CD14-positive monocyte (primary cell): ENCODE results near the gene TNFAIP8L2. TPM values are rescaled to one million over a fixed set of nuclear protein-coding genes. Genes with fewer than 3 reads are reported as not detected.

ENCODE experiments used
- DNase-seq, 3 donors: peaks; one replicate each; pipeline ENCODE4 v3.0.0-alpha.2; 2011 to 2022
- H2AFZ ChIP-seq: 2 replicates; pipeline ENCODE4 v1.6.0; 2012; ENCODE audit warnings: mild to moderate bottlenecking, low read depth, low read length, inconsistent platforms; ENCODE audit not compliant: insufficient read depth, poor library complexity, severe bottlenecking
- H3K27ac ChIP-seq, 2 donors: 1 replicate in 1 of 2; 2 replicates in 1 of 2; pipeline ENCODE4 v1.5.1; 2012 to 2013; ENCODE audit warnings: low read length in 2 of 2, control low read depth in 1 of 2, inconsistent platforms in 1 of 2, low read depth in 1 of 2, mild to moderate bottlenecking in 1 of 2
- H3K27me3 ChIP-seq, 2 donors: one replicate each; pipeline versions ENCODE4 v1.6.0 to v1.6.1; 2011 to 2013; ENCODE audit warnings: low read length in 2 of 2; ENCODE audit not compliant: control insufficient read depth in 2 of 2, insufficient read depth in 2 of 2
- H3K36me3 ChIP-seq, 2 donors: replicated peaks in 1 of 2; 1 replicate in 1 of 2; 2 replicates in 1 of 2; pipeline versions ENCODE4 v1.5.1 to v1.6.1; 2012 to 2013; ENCODE audit warnings: low read length in 2 of 2, control low read depth in 1 of 2, inconsistent platforms in 1 of 2, mild to moderate bottlenecking in 1 of 2; ENCODE audit not compliant: insufficient read depth in 2 of 2, control insufficient read depth in 1 of 2
- H3K4me1 ChIP-seq, 2 donors: 1 replicate in 1 of 2; 2 replicates in 1 of 2; pipeline versions ENCODE4 v1.5.1 to v1.6.1; 2012 to 2013; ENCODE audit warnings: low read length in 2 of 2, control low read depth in 1 of 2, inconsistent platforms in 1 of 2, mild to moderate bottlenecking in 1 of 2, moderate library complexity in 1 of 2; ENCODE audit not compliant: insufficient read depth in 2 of 2, control insufficient read depth in 1 of 2
- H3K4me2 ChIP-seq: replicated peaks from 2 replicates; pipeline ENCODE3; 2012; ENCODE audit warnings: low read length, moderate library complexity, mild to moderate bottlenecking; ENCODE audit not compliant: poor library complexity, severe bottlenecking; ENCODE audit errors: extremely low read depth
- H3K4me3 ChIP-seq, 3 experiments: fragments of 200-600 bp in 1 of 3; sonication (generic) in 1 of 3; replicated peaks in 1 of 3; 1 replicate in 2 of 3; 2 replicates in 1 of 3; pipeline ENCODE4 v1.5.1; 2011 to 2013; ENCODE audit warnings: low read length in 3 of 3, mild to moderate bottlenecking in 3 of 3, control low read depth in 2 of 3, low read depth in 2 of 3, inconsistent platforms in 1 of 3, moderate library complexity in 1 of 3
- H3K79me2 ChIP-seq: 2 replicates; pipeline ENCODE4 v1.6.0; 2012; ENCODE audit warnings: mild to moderate bottlenecking, control low read depth, inconsistent platforms, low read length, moderate library complexity; ENCODE audit not compliant: insufficient read depth
- H3K9ac ChIP-seq: 2 replicates; pipeline ENCODE4 v1.6.0; 2017; ENCODE audit warnings: low read length, mild to moderate bottlenecking; ENCODE audit not compliant: insufficient read depth, poor library complexity, severe bottlenecking
- H3K9me3 ChIP-seq, 2 donors: replicated peaks in 1 of 2; 1 replicate in 1 of 2; 2 replicates in 1 of 2; pipeline versions ENCODE4 v1.5.1 to v1.6.1; 2012 to 2013; ENCODE audit warnings: low read length in 2 of 2, control low read depth in 1 of 2; ENCODE audit not compliant: control insufficient read depth in 1 of 2, insufficient read depth in 1 of 2
- H4K20me1 ChIP-seq: 2 replicates; pipeline ENCODE4 v1.6.0; 2012; ENCODE audit warnings: mild to moderate bottlenecking, low read length, control low read depth, moderate library complexity; ENCODE audit not compliant: insufficient read depth
- H3K27ac Mint-ChIP-seq, 7 donors: one replicate each; pipeline ENCODE4 v1.8.0; 2020; ENCODE audit warnings: mild to moderate bottlenecking in 7 of 7, mixed read lengths in 7 of 7, moderate library complexity in 6 of 7, inconsistent platforms in 2 of 7
- H3K27me3 Mint-ChIP-seq, 3 donors: one replicate each; pipeline ENCODE4 v1.8.0; 2021 to 2022; ENCODE audit warnings: low read depth in 3 of 3, mild to moderate bottlenecking in 3 of 3, mixed read lengths in 3 of 3, moderate library complexity in 3 of 3, inconsistent platforms in 1 of 3
- H3K36me3 Mint-ChIP-seq, 2 donors: one replicate each; pipeline ENCODE4 v1.8.0; 2020; ENCODE audit warnings: mixed read lengths in 2 of 2, inconsistent platforms in 1 of 2, mild to moderate bottlenecking in 1 of 2
- H3K4me1 Mint-ChIP-seq: one replicate; pipeline ENCODE4 v1.8.0; 2020; ENCODE audit warnings: mild to moderate bottlenecking, mixed read lengths
- H3K4me3 Mint-ChIP-seq, 2 donors: one replicate each; pipeline ENCODE4 v1.8.0; 2020; ENCODE audit warnings: mild to moderate bottlenecking in 2 of 2, mixed read lengths in 2 of 2, moderate library complexity in 1 of 2
- H3K9me3 Mint-ChIP-seq, 7 donors: one replicate each; pipeline ENCODE4 v1.8.0; 2020 to 2022; ENCODE audit warnings: mixed read lengths in 7 of 7, mild to moderate bottlenecking in 6 of 7, moderate library complexity in 6 of 7, inconsistent platforms in 2 of 7
- WGBS: methylation state at CpG from one replicate; pipeline ENCODE4 v1.1.5; 2013; ENCODE audit warnings: missing lambda C conversion rate; ENCODE audit not compliant: insufficient coverage; 5-methylcytosine and 5-hydroxymethylcytosine counted together
- intact Hi-C, 2 donors: fragments of 100-400 bp; cut with micrococcal nuclease; formaldehyde crosslinking; loops; one replicate each; pipeline versions ENCODE4 v1.15.0 to v1.15.1; 2023
- polyA plus RNA-seq, 3 donors: library from polyadenylated mRNA; depleted of rRNA in 1 of 3; unstranded in 2 of 3; stranded (reverse) in 1 of 3; fragments of 300-500 nt in 2 of 3; fragments of >200 nt in 1 of 3; fragmentation: Illumina TruSeq in 2 of 3; gene quantifications; 1 replicate in 2 of 3; 2 replicates in 1 of 3; pipeline ENCODE4 v1.2.3, GENCODE V29; 2012 to 2021
- TF ChIP-seq, protein P1 (sequence below): fragments of 200-600 bp; IDR thresholded peaks from one replicate; pipeline ENCODE4 v1.8.0; 2022; ENCODE audit warnings: antibody characterized with exemption, mild to moderate bottlenecking

TNFAIP8L2 gene
- polyA plus RNA-seq, 3 donors, result 50.3 to 104 (median 103) TPM

DNA sequence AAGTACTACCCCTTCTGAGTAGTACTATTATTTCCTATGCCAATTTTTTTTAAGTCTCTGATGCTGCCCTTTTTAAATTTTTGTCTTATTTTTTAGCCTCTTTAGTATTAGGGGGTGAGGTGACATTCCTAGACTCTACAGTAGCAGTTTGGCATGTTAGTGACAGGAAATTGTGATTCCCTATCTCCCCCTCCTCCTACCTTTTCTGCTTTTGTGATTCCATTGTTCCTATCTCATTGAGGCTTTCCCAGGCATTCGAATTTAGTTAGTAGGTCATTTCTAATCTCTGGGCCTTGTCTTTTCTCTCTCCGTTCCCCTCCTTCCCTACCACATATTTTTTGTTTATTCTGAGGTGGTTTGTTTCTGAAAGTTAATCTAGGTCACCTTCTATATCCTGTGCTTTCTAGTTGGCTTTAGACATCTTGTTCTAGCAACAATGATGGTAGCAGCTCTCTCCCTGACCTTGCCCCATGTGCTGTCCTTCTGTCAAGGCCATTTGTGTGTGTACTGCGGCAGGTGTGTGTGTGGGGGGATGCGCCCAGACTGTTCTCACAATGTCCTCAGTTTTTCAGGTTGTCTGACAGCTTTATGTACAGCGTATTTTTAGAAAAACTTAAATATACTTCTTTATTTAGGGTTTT is 31.6 kb upstream of the TNFAIP8L2 start:
- intact Hi-C loops, result no loop called here
- DNase-seq, result no peak
- H3K9ac ChIP-seq, result no peak overlapping the region
- H3K27ac Mint-ChIP-seq, result no peak overlapping the region
- H3K27me3 Mint-ChIP-seq, result no peaks in the 10 kb centered on the region
- no peak overlapping the region for H3K4me3 ChIP-seq
- no peak overlapping the region for H3K27ac ChIP-seq
- H3K27me3 ChIP-seq, result no peaks in the 10 kb centered on the region
- no peak overlapping the region for H3K4me2 ChIP-seq
- no peak overlapping the region for H2AFZ ChIP-seq
- no peaks in the 10 kb centered on the region for H4K20me1 ChIP-seq
- no CpG with 5 or more reads among the region's 5 CpGs for WGBS
- no peaks in the 10 kb centered on the region for H3K79me2 ChIP-seq
- TF ChIP-seq, protein P1, sequence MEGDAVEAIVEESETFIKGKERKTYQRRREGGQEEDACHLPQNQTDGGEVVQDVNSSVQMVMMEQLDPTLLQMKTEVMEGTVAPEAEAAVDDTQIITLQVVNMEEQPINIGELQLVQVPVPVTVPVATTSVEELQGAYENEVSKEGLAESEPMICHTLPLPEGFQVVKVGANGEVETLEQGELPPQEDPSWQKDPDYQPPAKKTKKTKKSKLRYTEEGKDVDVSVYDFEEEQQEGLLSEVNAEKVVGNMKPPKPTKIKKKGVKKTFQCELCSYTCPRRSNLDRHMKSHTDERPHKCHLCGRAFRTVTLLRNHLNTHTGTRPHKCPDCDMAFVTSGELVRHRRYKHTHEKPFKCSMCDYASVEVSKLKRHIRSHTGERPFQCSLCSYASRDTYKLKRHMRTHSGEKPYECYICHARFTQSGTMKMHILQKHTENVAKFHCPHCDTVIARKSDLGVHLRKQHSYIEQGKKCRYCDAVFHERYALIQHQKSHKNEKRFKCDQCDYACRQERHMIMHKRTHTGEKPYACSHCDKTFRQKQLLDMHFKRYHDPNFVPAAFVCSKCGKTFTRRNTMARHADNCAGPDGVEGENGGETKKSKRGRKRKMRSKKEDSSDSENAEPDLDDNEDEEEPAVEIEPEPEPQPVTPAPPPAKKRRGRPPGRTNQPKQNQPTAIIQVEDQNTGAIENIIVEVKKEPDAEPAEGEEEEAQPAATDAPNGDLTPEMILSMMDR, result no peak
- no peaks in the 10 kb centered on the region for H3K4me1 ChIP-seq
- no peaks in the 10 kb centered on the region for H3K4me1 Mint-ChIP-seq
- peaks cover 0 to 2% (median 0%) of the 10 kb centered on the region in 7 donors for H3K9me3 Mint-ChIP-seq
- no peak overlapping the region for H3K4me3 Mint-ChIP-seq
- no peaks in the 10 kb centered on the region for H3K9me3 ChIP-seq
- H3K36me3 Mint-ChIP-seq, result peaks cover 22 to 48% of the 10 kb centered on the region in 2 donors
- H3K36me3 ChIP-seq, result peaks cover 9 to 27% of the 10 kb centered on the region in 2 donors

DNA sequence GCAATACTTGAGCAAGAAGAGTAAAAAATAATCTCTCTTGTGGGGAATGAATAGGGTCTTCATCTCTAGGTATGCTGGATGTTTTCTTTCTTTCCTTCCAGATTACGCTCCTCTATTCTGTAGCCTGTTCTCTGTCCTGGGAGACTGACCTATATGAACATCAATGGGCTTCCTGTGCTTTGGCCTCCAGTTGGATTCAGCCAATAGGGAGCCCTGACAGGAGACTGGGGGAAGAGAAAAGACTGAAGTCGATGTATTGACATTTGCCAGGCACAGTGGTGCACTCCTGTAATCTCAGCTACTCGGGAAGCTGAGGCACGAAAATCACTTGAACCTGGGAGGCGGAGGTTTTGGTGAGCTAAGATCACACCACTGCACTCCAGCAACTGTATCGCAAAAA is 27.6 kb upstream of the TNFAIP8L2 start:
- Histone ChIP-seq H3K27me3 (peaks cover 0 to 8% of the 10 kb centered on the region in 2 donors), H3K4me1 (peaks cover 14 to 16% of the 10 kb centered on the region in 2 donors), H3K9me3 (no peaks in the 10 kb centered on the region), H3K36me3 (peaks cover 4 to 8% of the 10 kb centered on the region in 2 donors), H3K4me2 (no peak overlapping the region), H3K79me2 (no peaks in the 10 kb centered on the region), H3K27ac (no peak overlapping the region), H4K20me1 (no peaks in the 10 kb centered on the region), H2AFZ (no peak overlapping the region), H3K9ac (no peak overlapping the region), H3K4me3 (no peak overlapping the region)
- Mint-ChIP-seq H3K9me3 (peaks cover 0 to 2% (median 0%) of the 10 kb centered on the region in 7 donors), H3K4me3 (no peak overlapping the region), H3K36me3 (peaks cover 10 to 16% of the 10 kb centered on the region in 2 donors), H3K27ac (no peak overlapping the region), H3K27me3 (peaks cover 3 to 14% (median 5%) of the 10 kb centered on the region in 3 donors), H3K4me1 (peaks cover 15% of the 10 kb centered on the region)
- no peak for DNase-seq
- intact Hi-C loops, result no loop called here
- 97% methylated on average over 5 of the region's 6 CpGs for WGBS
- TF ChIP-seq, protein P1, result no peak
